HG03108 (cell line): ENCODE results near the gene UNC13B.
"Not testable (repeated sequence)": the region's sequence is repeated elsewhere in the genome, so short reads cannot be mapped to it uniquely, and the experiment has no call there.

Experiments used
- ATAC-seq: cut with Tn5 transposase; IDR thresholded peaks from one replicate; pipeline ENCODE4 v1.9.1; 2021; ENCODE audit warnings: moderate library complexity; ENCODE audit not compliant: unreplicated experiment

UNC13B gene

GRCh38 chr9:35162605-35163315 is 951 bp downstream of the UNC13B start:
- no peak for ATAC-seq

DNA sequence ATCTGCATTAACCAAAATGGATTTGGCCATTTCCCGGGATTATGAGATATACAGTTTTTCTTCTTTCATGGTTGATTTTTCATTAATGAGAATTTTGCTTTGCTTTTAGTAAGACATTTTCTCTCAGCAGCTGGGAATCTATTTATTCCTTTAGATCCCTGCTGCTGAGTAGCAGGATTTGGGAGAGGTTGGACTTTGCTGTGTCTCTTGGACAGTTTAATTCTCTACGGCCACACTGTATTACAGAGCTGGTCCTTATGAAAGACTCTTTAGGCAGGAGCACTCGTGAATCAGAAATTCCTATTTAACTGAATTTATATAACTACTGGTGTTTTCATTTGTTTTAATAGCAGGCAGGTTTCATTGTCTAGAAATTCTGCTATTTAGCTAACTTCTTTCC is 1.6 kb downstream of the UNC13B start:
- no peak for ATAC-seq

DNA sequence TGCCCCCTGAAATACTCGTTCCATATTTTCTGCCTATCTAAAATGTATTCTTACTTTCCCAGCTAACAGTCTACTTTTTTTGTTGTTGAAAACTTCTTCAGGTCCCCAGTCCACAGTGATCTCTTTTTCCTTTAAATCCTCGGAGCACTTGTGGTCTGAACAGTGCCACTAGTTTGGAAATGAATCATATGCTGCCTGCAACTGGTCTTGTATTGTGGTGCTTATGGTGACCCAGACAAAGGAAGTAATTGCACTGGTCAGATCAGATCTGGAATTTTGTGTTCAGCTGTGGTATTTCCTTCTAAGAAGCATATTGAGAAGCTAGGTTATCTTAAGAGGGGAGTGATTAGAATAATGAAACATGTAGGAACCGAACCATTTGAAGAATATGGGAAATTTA is 2.9 kb downstream of the UNC13B start:
- no peak for ATAC-seq

DNA sequence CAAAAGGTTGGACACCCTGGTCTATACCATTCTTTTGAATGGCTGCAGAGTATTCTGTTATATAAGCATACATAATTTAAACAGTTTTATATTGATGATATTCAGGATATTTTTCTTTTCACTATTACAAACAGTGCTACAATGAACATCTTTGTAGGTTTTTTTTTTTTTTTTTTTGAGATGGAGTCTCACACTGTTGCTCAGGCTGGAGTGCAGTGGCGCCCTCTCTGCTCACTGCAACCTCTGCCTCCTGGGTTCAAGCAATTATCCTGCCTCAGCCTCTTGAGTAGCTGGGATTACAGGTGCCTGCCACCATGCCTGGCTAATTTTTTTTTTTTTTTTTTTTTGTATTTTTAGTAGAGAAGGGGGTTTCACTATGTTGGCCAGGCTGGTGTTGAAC is 5.6 kb downstream of the UNC13B start:
- not testable (repeated sequence) for ATAC-seq

DNA sequence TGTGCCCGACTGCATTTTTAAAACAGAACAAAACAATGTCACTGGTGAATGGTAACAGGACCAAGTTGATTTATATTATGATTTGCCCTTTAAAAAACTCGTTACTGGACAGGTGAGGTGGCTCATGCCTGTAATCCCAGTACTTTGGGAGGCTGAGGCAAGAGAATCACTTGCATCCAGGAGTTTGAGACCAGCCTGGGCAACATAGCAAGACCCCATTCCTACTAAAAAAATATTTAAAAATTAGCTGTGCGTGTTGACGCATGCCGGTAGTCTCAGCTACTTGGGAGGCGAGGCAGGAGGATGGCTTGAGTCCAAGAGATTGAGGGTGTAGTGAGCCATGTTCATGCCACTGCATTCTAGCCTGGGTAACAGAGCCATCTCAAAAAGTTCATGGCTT is 7.2 kb downstream of the UNC13B start:
- ATAC-seq, result no peak

DNA sequence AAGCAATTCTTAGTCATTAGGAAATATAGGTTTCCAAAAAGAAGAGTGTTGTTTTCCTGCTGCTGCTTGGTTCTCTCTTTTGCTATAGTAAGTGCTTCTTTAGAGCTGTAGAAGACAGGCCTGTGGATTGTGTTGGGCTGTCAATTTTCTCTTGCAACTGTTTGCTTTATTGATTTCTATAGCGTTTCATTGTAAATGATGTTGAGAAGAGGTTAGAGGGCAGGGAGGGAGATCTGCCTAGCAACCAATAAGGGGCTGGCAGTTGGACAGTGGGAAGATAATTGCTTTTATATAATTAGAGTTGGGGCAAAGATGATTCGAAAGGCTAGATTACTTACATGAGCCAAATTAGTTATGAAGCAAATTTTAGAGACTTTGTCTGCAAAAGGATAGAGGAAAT is 11.1 kb downstream of the UNC13B start:
- no peak for ATAC-seq

GRCh38 chr9:35177520-35177919 is 15.7 kb downstream of the UNC13B start:
- ATAC-seq, result no peak

DNA sequence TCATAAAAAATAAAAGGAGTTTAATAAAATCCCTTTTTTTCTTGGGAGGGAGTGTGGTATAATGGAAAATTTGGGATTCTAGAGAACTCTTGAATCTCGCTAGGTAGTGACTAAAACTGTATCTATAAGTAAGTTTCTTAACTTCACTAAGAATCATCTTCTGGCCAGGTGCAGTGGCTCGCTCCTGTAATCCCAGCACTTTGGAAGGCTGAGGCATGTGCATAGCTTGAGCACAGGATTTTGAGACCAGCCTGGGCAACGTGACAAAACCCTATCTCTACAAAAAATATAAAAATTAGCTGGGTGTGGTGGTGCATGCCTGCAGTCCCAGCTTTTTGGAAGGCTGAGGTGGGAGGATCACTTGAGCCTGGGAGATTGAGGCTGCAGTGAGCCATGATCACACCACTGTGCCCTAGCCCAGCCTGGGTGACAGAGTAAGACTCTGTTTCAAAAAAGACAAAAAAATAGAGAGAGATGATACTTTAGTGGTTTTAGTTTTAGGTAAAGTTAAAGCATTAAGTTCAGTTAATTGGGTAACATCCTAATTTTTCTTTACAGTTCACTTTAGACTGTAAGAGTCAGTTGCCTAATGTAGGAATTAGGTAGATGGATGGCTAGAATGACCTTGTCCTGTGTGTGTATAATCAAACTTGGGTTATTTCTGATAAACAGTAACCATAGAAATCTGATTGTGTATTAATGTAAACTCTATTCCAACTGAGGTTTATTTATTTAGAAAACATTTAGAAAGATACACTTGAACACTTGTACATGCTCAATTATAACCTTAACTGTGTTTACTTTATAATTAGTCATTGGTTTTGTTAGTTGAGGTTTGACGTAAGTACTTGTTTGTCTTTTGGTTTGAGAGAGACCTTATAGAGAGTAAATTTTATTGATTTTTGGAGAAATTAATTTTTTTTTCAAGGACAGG is 17.8 kb downstream of the UNC13B start:
- ATAC-seq, result no peak

- ATAC-seq, result no peak
These were observed 19.0 kb downstream of the UNC13B start for GRCh38 chr9:35180801-35181200.

DNA sequence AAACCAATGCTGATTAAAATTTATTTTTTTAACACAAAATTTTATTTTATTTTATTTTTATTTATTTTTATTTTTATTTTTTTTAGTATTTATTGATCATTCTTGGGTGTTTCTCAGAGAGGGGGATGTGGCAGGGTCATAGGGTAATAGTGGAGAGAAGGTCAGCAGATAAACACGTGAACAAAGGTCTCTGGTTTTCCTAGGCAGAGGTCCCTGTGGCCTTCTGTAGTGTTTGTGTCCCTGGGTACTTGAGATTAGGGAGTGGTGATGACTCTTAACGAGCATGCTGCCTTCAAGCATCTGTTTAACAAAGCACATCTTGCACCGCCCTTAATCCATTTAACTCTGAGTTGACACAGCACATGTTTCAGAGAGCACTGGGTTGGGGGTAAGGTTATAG is 20.6 kb downstream of the UNC13B start:
- not testable (repeated sequence) for ATAC-seq

DNA sequence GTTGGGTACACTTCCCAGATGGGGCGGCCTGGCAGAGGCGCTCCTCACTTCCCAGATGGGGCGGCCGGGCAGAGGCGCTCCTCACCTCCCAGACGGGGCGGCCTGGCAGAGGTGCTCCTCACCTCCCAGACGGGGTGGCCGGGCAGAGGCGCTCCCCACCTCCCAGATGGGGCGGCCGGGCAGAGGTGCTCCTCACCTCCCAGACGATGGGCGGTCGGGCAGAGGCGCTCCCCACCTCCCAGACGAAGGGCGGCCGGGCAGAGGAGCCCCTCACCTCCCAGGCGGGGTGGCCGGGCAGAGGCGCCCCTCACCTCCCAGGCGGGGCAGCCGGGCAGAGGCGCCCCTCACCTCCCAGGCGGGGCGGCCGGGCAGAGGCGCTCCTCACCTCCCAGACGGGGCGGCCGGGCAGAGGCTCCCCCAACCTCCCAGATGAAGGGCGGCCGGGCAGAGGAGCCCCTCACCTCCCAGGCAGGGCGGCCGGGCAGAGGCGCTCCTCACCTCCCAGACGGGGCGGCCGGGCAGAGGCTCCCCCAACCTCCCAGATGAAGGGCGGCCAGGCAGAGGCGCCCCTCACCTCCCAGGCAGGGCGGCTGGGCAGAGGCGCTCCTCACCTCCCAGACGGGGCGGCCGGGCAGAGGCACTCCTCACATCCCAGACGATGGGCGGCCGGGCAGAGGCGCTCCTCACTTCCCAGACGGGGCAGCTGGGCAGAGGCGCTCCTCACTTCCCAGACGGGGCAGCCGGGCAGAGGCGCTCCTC is 21.4 kb downstream of the UNC13B start:
- not testable (repeated sequence) for ATAC-seq

GRCh38 chr9:35183755-35184480 is 22.1 kb downstream of the UNC13B start:
- ATAC-seq, result not testable (repeated sequence)

DNA sequence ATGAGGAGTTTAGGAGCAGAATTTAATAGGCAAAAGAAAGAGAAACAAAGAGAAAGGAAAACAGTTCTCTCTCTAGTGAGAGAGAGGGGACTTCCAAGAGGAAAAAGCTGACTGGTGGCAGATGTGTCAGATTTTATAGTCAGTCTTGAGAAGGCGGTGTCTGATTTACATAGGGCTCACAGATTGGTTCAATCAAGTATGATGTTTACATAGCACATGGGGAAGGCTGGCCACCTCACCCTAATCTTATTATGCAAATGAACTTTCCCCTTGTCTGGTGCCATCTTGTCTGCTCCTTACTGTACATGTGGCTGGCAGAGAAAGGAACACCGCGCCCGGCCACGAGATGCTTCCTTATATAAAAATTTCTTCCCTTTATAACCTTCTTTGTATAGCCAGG is 24.7 kb downstream of the UNC13B start:
- ATAC-seq, result no peak

- ATAC-seq, result no peak
These were observed 28.4 kb downstream of the UNC13B start for GRCh38 chr9:35190203-35190602.

- no peak for ATAC-seq
These were observed 29.3 kb downstream of the UNC13B start for GRCh38 chr9:35191105-35191504.

- ATAC-seq, result no peak
These were observed 32.0 kb downstream of the UNC13B start for GRCh38 chr9:35193762-35194161.

GRCh38 chr9:35195683-35196082 is 33.9 kb downstream of the UNC13B start:
- ATAC-seq, result no peak

DNA sequence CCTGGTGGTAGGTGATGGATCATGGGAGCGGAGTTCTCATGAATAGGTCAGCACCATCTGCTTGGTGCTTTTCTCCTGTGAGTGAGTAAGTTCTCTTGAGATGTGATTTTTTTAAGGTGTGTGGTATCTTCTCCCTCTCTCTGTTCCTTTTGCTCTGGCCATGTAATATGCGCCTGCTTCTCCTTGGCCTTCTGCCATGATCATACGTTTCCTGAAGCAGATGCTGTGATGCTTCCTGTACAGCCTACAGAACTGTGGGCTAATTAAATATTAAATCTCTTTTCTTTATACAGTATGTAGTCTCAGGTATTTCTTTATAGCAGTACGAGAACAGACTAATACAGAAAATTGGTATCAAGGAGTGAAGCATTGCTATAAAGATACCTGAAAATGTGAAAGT is 36.4 kb downstream of the UNC13B start:
- ATAC-seq, result no peak

DNA sequence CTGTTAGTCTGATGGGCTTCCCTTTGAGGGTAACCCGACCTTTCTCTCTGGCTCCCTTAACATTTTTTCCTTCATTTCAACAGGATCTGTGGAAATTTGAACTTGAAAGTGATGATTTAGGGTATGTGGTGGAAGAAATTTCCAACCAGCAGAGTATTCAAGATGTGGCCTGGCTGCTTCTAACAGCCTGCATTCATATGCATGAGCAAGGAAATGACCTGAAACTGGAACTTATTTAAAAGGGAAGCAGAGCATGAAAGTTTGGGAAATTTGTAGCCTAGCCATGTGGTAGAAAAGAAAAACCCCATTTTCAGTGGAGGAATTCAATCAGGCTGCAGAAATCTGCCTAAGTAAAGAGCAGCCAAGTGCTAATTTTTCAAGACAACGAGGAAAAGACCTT is 41.7 kb downstream of the UNC13B start:
- no peak for ATAC-seq

DNA sequence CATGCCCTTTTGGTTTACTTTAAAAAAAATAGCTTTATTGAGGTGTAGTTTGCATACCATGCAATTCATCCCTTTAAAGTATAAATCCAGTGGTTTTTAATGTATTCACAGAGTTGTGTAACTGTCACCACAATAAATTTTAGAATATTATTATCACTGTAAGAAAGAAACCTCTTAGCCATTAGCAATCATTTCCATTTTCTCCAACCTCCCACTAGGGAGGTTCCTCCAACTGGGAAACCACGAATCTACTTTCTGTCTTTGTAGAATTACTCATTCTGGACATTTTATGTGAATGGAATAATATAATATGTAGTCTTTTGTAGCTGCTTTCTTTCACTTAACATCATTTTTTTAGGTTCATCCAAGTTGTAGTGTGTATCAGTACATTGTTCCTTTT is 43.5 kb downstream of the UNC13B start:
- no peak for ATAC-seq

GRCh38 chr9:35211854-35212253 is 50.0 kb downstream of the UNC13B start:
- no peak for ATAC-seq
